ENCODE measurements around the gene PHF23. TPM values are rescaled to one million over a fixed set of nuclear protein-coding genes. Genes with fewer than 3 reads are reported as not detected.

PHF23 gene
- total RNA-seq, 1 experiment from 2014 or later = 48.5 TPM

DNA sequence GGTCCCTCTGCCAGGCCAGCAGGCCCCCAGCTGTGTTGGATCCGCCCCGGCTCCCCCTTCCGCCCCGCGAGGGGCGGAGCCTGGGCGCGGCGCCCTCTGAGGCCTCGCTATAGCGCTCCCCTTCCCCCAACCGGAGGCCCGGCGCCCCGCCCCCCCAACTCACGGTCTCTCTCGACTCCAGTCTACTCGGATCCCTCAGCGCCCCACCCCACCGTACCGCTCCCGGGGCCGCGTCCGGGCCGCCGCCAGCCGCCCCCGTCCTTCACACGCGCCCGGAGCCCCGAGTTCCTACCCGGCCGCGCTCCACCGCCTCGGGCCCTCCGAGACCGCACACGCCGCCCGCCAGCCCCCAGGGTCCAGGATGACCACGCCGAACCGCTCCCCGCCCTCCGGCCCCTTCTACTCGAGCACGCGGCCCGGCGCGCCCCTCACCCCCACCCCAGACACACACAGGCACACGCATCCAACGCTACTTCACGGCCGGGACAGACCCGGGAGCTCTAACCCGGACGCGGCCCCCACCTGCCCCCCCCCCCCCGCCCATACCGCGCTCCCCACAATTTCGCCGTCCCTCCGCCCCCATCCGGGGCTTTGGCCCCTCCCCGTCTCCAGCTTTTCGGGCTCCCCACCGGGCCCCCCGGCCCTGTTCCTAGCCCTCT, 1.4 kb downstream of the PHF23 start:
- Histone ChIP-seq H2AFZ (ENCODE audit: low read depth, low read length, poor library complexity, severe bottlenecking) (no peak overlapping the region), H3K9me3 (ENCODE audit: control insufficient read depth in 1 of 2, insufficient read depth in 1 of 2, low read depth in 1 of 2, low read length in 2 of 2) (no peaks in the 10 kb centered on the region), H3K27ac (ENCODE audit: low read depth, low read length) (peak overlapping the region; percentile 92), H3K9ac (ENCODE audit: low read length) (peak overlapping the region; percentile 100), H3K9me2 (ENCODE audit: insufficient read depth) (no peaks in the 10 kb centered on the region), H3K4me1 (ENCODE audit: control insufficient read depth in 1 of 2, insufficient read depth in 2 of 2, low read length in 2 of 2) (peaks cover 44 to 63% of the 10 kb centered on the region in 2 experiments), H3K36me3 (ENCODE audit: control insufficient read depth in 1 of 2, insufficient read depth in 2 of 2, low read length in 2 of 2) (peaks cover 24 to 32% of the 10 kb centered on the region in 2 experiments), H3K4me3 (replicated peaks in 1 of 2; ENCODE audit: low read depth in 1 of 2, low read length in 2 of 2) (peak overlapping the region; percentile 97 to 99), H3K4me2 (ENCODE audit: low read length) (peak overlapping the region; percentile 82), H3K27me3 (ENCODE audit: insufficient read depth, low read length) (no peaks in the 10 kb centered on the region), H3K79me2 (ENCODE audit: insufficient read depth, low read length) (peaks cover 72% of the 10 kb centered on the region), H4K20me1 (ENCODE audit: insufficient read depth) (no peaks in the 10 kb centered on the region)
- TF ChIP-seq MAX (IDR thresholded peaks at IDR 0.05) (0 out of 2 replicates have a peak, but pooled peaks have one; percentile 21), EZH2 (IDR thresholded peaks at IDR 0.05) (no peak), CEBPB (IDR thresholded peaks at IDR 0.05; ENCODE audit: low read depth) (no peak), CTCF (IDR thresholded peaks at IDR 0.05 in 2 of 3, conservative IDR thresholded peaks at IDR 0.05 in 1 of 3; ENCODE audit: borderline replicate concordance in 1 of 3, insufficient read depth in 1 of 3, low read depth in 2 of 3, low read length in 2 of 3) (no peak), RAD21 (IDR thresholded peaks at IDR 0.05; ENCODE audit: low read depth) (no peak), POLR2AphosphoS5 (IDR thresholded peaks at IDR 0.05; ENCODE audit: low read depth, low read length) (peak; percentile 65), TCF7L2 (IDR thresholded peaks at IDR 0.05; ENCODE audit: borderline replicate concordance, extremely low read depth, insufficient read depth, insufficient read length) (peak; percentile 79), ZFX (IDR thresholded peaks at IDR 0.05) (peak; percentile 36; the same call in 1 of the 2 replicates)
- CTCF ChIA-PET = interaction anchor here (0.7 to 3.0 kb wide), 3 partner anchors 18 to 64 kb away, joined by 3 to 16 read pairs (median 5); partner anchors contain the start of genes ACADVL and DLG4
- BruUV-seq (replicated peaks) = no TSS peak
- POLR2A ChIA-PET = interaction anchor here (0.6 to 2.6 kb wide), 6 partner anchors 13 to 43 kb away, joined by 3 to 19 read pairs (median 5); partner anchors contain the start of genes ACADVL, CTDNEP1, DLG4 and SLC2A4
- ATAC-seq (peak; percentile 33), DNase-seq (ENCODE audit: low read depth, low spot score) (no peak)
- RAD21 ChIA-PET (ENCODE audit: low non-redundant PET in 1 of 2, low total read pairs in 2 of 2, uncharacterized antibody in 2 of 2, unreplicated experiment in 2 of 2) = interaction anchor here in 1 of 2 experiments (0.5 to 1.0 kb wide), 3 partner anchors 13 to 60 kb away, joined by 3 to 7 read pairs (median 4); no protein-coding TSS in a partner anchor
- intact Hi-C loops (cut with micrococcal nuclease) = no loop called here

Measured in HCT116 (cell line).